ENCODE measurements around the gene SPO11. TPM values are rescaled to one million over a fixed set of nuclear protein-coding genes. Genes with fewer than 3 reads are reported as not detected.

The SPO11 gene
- total and polyA plus RNA-seq, 10 of the 15 experiments (the other 5 are each of a cell fraction or from before 2014, with no cell fraction given), result not detected

DNA sequence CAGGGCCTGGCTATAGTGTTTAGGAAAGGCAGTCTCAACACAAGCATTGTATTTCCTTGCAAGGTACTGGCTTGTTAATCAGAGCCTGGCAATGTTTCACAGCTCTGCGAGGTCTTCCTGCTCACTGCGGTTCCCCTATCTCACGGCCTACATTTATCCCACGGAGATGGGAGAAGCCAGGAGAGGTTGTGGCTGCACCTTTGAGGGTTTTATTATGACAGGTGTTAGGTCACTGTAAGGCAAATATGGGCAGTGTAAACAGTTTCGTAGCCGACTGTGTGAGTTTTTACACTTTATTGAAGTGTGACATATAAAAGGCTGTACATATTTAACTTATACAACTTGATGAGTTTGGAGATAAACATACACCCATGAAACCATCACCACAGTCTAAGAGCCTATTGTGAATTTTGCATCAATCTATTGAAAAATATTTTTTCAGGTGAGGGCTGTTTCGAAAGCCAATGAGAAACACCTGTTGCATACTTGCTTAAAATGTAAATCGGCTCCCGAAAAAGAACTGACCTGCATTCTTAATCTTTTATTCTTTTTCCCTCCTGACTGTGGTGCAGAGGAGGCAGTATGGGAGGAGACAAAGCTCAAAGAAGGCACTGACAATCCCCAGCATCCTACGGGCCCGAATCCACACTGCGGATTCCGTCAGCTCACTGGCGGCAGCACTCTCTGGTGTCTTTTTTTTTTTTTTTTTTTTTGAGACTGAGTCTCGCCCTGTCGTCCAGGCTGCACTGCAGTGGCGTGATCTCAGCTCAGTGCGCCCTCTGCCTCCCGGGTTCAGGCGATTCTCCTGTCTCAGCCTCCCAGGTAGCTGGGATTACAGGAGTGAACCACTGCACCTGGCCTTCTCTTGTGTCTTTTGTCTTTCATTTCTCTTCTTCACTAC, 54.1 kb downstream of the SPO11 start (continued):
- TF ChIP-seq ZBTB40 (IDR thresholded peaks at IDR 0.05; ENCODE audit: borderline replicate concordance) (no peak), ETV6 (conservative IDR thresholded peaks at IDR 0.05 in 1 of 2, IDR thresholded peaks at IDR 0.05 in 1 of 2; ENCODE audit: borderline replicate concordance in 1 of 2, low read depth in 1 of 2) (no peak), CHD4 (IDR thresholded peaks at IDR 0.05) (no peak), KDM1A (IDR thresholded peaks at IDR 0.05; ENCODE audit: borderline replicate concordance) (no peak), IRF4 (IDR thresholded peaks at IDR 0.05; ENCODE audit: low read depth, low read length) (no peak), BCL3 (IDR thresholded peaks at IDR 0.05; ENCODE audit: borderline replicate concordance, insufficient read depth, low read depth, low read length, poor library complexity, severe bottlenecking) (no peak)
- TF ChIP-seq, protein P1, sequence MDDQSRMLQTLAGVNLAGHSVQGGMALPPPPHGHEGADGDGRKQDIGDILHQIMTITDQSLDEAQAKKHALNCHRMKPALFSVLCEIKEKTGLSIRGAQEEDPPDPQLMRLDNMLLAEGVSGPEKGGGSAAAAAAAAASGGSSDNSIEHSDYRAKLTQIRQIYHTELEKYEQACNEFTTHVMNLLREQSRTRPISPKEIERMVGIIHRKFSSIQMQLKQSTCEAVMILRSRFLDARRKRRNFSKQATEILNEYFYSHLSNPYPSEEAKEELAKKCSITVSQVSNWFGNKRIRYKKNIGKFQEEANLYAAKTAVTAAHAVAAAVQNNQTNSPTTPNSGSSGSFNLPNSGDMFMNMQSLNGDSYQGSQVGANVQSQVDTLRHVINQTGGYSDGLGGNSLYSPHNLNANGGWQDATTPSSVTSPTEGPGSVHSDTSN (IDR thresholded peaks at IDR 0.05; ENCODE audit: insufficient replicate concordance, low read depth, low read length), result no peak

All from GM12878 (cell line).